ENCODE data around the gene PDK3.

The PDK3 gene

DNA sequence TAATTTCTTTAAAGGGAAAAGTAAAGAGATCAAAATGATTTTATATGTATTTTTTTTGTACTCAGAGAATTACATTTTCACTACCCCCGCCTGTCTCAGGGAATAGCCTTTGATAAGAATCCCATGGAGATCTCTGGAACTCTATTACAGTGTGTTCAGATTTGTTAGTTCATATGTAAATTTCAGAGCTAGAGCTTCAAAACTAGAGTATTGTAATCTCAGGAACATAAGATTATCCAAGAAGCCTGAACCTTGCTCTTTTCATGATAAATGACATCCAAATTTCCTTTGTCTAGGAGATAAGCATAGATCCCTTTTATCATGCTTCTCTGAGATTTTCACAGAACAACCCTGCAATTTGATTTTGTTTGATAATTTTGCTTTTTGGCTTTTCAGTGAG is 82.9 kb downstream of the PDK3 start:
- DNase-seq (ENCODE audit: low read depth in 4 of 4, low spot score in 1 of 4), result no peak

DNA sequence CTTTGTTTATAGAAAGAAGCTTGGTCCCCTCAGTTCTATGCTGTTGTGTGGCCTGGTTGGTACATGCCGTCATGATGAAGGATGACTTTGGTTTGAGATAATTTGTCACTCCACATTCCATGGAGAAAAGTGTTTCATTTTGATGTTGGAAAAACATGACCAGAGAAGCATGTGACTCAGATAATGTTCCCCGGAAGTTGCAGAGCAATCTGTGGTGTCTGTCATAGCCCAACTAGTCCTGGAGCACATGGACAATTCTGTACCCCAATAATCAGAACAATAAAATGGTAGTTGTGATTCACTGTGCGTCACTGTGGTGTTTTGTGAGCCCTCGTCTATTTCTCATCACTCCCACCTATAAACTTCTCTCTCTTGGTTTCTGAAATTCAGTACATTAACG is 85.1 kb downstream of the PDK3 start:
- no peak for DNase-seq (ENCODE audit: low read depth in 4 of 4, low spot score in 1 of 4)

DNA sequence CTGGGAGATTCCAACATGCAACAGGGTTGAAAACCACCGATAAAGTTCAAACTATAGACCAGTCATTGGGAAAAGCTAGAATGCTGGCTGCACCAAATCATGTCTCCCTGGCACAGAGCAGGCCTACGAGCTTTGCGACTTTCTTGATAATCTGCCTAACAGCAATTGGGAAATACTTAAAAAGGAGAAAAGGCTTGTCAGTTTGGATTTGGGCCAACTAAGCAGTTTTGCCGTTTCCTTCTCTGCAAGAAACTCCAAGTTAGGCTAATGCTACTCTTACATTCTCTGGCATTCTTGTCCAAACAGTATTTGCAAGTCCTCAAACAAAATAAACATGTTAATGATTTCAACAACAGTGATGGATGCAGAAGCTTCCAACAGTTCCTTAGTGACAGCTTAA is 87.9 kb downstream of the PDK3 start:
- DNase-seq (ENCODE audit: low read depth in 4 of 4, low spot score in 1 of 4), result no peak

DNA sequence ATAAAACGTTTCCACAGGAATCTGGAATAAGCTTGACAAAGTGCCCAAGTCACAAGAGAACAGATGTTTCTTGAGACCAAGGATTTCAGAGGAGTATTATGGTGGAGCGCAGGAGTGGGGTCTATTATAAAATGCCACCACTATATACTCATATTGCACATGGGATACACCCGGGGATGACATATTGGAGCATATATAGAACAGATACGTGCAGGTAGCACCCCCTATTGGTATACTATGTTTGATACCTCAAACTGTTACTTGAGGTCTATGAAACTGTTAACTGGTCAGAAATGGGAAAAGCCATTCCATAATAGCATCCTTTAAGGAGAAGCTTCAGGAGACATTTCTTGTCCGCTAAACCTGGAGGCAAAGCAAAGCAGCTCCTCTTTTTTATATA is 96.0 kb downstream of the PDK3 start:
- no peak for DNase-seq (ENCODE audit: low read depth in 4 of 4, low spot score in 1 of 4)

DNA sequence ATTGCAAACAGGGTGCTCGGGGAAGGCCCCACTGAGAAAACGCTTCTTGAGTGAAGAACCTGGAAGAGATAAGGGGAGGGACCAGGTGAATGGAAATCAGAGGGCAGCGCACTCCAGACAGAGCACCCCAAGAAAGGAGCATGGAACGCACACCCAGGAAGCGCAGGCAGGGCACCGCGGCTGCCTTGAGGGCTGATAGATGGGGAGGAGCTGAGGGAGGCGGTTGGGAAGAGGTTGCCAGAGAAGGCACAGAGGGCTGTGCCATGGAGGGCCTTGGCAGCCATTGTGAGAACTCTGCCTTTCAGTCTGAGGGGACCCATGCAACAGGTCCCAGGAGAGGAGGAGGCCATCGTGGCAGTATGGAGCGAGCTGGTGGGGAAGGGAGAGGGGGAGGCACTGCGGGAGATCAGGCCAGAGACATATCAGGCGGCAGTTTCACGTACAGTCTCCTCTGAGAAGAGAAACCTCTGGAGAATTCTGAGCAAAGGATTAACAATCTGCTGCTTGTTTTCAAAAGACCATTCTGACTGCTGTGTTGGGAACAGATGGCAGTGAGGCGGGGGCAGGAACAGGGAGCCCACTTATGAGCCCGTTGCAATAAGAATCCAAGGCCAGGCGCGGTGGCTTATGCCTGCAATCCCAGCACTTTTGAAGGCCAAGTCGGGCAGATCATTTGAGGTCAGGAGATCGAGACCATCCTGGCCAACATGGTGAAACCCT is 98.4 kb downstream of the PDK3 start:
- no peak for DNase-seq (ENCODE audit: low read depth in 4 of 4, low spot score in 1 of 4)

DNA sequence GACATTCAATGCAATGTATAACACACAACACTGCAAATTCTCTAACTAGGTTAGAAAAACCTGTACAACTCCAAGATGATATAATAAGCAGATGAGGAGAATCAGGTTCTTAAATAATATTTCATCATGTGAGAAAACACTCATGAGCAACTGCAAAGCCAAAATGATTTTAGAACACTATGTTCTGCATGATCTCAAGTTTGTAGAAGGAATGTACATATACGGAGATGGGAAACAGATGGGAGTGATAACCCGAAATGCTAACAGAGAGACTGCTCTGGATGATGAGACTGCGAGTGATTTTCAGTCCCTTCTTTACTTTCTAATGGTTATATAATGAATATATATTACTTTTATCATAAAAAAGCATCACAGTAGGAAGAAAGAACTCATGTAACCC is 101.2 kb downstream of the PDK3 start:
- DNase-seq (ENCODE audit: low read depth in 4 of 4, low spot score in 1 of 4), result no peak

DNA sequence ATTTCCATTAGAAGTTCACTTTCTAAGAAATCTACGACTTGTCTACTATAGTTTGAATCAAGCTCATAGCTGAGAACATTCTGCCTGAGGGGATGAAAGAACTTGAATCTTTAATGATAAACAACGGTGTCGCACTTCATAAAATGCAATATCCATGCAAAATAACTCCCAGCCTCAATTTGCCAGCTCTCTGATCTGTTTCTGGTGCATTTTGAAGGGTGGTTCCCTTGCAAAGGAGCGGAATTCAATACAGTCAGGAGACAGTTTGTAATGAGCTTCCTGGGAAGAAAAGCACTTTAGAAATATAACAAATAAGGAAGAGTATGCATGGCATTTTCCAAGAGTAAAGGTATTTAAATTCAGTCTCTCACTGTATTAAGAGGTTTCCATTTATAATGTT is 102.1 kb downstream of the PDK3 start:
- no peak for DNase-seq (ENCODE audit: low read depth in 4 of 4, low spot score in 1 of 4)

DNA sequence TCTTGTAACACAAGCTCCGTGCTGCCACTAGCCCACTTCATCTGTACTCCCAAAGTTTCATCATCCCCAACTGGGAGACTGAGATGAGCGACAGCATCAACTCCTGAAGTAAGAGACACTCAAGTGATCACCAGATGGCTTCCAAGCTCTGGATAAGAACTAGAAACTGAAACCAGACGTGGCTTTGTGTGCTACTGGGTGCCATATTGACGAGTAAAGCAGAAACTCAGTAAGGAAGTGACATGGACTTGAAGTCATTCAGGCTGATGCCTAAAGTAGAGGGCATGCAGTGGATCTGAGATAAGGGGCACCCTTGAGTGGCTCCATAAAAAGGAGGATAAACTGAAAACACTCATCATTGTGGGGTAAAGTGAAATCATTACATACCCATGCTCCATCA is 109.7 kb downstream of the PDK3 start:
- no peak for DNase-seq (ENCODE audit: low read depth in 4 of 4, low spot score in 1 of 4)

DNA sequence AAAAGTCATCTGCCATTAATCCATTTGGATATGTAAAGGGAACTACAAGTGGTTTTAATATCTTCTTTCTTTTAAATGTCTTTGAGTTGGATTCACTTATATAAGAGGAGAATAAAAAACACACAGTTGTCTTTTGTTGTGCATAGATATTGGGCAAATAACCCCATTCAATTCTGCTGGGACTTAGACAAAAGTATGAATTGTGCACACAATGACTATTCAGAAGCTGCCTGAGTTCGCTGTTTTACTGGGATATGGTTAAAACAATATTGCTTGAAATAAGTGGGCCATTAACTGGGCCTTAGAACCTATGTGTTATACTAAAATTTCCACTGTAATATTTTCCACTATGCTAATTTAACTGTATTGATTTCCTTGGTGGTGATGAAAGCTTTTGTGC is 110.4 kb downstream of the PDK3 start:
- no peak for DNase-seq (ENCODE audit: low read depth in 4 of 4, low spot score in 1 of 4)

DNA sequence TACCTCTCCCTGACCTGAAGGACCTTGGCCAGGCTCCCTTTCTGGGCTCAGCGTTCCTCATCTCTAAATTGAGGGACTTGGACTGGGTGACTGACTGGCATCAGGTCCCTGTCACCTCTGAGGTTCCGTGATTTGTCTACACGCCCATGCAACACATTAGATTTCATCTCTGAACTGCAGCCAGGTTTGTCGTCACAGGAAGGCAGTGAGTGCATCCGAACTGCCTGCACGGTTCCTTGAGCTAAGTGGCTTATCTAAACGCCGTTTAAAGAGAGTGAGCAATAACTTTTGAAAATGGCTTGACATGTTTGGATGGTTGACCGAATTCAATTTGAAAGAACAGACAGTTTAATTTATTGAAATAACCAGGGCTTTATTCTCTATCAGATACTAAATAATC is 112.0 kb downstream of the PDK3 start:
- DNase-seq (ENCODE audit: low read depth in 4 of 4, low spot score in 1 of 4), result no peak
